HG02973 (cell line): ENCODE data around the gene JPT1.

Experiments used
- ATAC-seq: cut with Tn5 transposase; IDR thresholded peaks from one replicate; pipeline ENCODE4 v1.9.1; 2021; ENCODE audit warnings: moderate library complexity; ENCODE audit not compliant: unreplicated experiment

JPT1 gene

GRCh38 chr17:75087558-75088453 is 66.5 kb downstream of the JPT1 start, which contains the start of gene SLC16A5:
Gene SLC16A5 (plus strand): TSS chr17:75087954. CDS start chr17:75093637, 5,683 bp downstream.
- peak; percentile 45 for ATAC-seq

- no peak for ATAC-seq
Measured at GRCh38 chr17:75087182-75087557, 67.1 kb downstream of the JPT1 start.

- no peak for ATAC-seq
Measured at GRCh38 chr17:75086496-75087181, 67.7 kb downstream of the JPT1 start.
